CD4-positive, alpha-beta T cell treated with Interleukin-12 subunit alpha and Interleukin-12 subunit beta, for 1 hour (primary cell): ENCODE measurements around the gene FALEC.
"Not testable (repeated sequence)": the region's sequence is repeated elsewhere in the genome, so short reads cannot be mapped to it uniquely, and the experiment has no call there.

Experiments used
- DNase-seq: peaks from one replicate; pipeline ENCODE4 v3.0.0-alpha.2; 2020

FALEC gene

GRCh38 chr1:150576367-150576711 is 60.8 kb downstream of the FALEC start:
- peak; percentile 15 for DNase-seq

GRCh38 chr1:150576794-150577556 is 61.4 kb downstream of the FALEC start:
- DNase-seq: peak; percentile 36

- peak; percentile 57 for DNase-seq
These were observed 62.2 kb downstream of the FALEC start for GRCh38 chr1:150577557-150578271.

- peak; percentile 55 for DNase-seq
These were observed 62.9 kb downstream of the FALEC start for GRCh38 chr1:150578272-150579109.

GRCh38 chr1:150579110-150579944 is 63.8 kb downstream of the FALEC start, which contains the start of gene MCL1:
Gene MCL1 (minus strand): TSS chr1:150579610. CDS start chr1:150579530, 80 bp downstream.
- DNase-seq: peak; percentile 94

- DNase-seq: no peak
These were observed 64.5 kb downstream of the FALEC start for GRCh38 chr1:150579945-150580642.

GRCh38 chr1:150580966-150581365 is 65.4 kb downstream of the FALEC start:
- DNase-seq: not testable (repeated sequence)

GRCh38 chr1:150581437-150581836 is 65.9 kb downstream of the FALEC start:
- not testable (repeated sequence) for DNase-seq

GRCh38 chr1:150581962-150582361 is 66.4 kb downstream of the FALEC start:
- not testable (repeated sequence) for DNase-seq

GRCh38 chr1:150582371-150582770 is 66.8 kb downstream of the FALEC start:
- no peak for DNase-seq
